Measurements from ENCODE around the gene DCTPP1. TPM values are rescaled to one million over a fixed set of nuclear protein-coding genes. Genes with fewer than 3 reads are reported as not detected.

DCTPP1 gene
- polyA plus RNA-seq, 2 of the 4 experiments (the other 2 are of a cell fraction) = 105 to 121 TPM

DNA sequence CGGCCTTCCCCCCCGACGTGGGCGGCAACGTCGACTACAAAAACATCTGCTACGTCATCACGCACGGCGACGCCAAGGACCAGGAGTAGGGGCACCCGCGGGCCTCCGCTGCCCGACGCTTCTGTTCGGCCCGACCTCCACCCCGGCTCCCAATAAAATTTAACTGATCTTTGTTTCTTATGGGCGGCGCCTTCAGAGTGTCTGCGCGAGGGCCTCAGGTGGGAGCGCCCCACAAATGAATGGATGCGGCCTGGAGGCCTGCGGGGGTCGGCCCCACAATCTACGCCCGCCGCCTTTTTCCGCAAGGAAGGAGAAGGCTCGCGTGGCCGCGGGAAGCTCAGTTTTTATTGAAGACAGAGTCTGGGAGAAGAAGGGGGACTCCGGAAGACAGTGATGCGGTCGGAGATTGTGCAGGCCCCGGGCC lies 52.0 kb downstream of the DCTPP1 start (continued):
- TF ChIP-seq, protein P1, sequence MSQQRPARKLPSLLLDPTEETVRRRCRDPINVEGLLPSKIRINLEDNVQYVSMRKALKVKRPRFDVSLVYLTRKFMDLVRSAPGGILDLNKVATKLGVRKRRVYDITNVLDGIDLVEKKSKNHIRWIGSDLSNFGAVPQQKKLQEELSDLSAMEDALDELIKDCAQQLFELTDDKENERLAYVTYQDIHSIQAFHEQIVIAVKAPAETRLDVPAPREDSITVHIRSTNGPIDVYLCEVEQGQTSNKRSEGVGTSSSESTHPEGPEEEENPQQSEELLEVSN (IDR thresholded peaks at IDR 0.05; ENCODE audit: borderline replicate concordance, low read depth) = peak; percentile 80; the same call in 1 of the 2 replicates

DNA sequence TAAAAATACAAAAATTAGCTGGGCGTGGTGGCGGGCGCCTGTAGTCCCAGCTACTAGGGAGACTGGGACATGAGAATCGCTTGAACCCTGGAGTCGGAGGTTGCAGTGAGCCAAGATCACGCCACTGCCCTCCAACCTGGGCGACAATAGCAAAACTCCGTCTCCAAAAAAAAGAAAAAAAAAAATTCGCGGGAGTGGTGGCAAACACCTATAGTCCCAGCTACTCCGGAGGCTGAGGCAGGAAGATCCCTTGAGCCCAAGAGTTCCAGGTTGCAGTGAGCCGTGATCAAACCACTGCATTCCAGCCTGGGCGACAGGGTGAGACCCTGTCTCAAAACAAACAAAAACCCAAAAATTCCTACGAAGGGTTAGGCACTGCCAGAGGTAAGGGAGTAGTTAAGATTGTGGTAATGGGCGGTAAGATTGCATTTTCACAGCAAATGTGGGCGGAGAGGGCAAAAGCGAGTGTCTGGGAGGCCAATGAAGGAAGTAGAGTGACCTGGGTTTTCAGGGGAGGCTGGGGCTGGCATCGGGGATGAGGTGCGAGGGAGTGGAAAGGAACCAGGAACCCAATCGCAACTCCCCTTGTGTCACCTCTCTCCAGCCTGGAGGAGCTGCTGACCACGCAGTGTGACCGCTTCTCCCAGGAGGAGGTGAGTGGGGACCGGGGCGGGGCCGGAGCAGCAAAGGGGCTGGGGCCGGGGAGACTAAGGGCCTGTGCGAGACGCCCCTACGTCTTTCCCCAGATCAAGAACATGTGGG lies 52.6 kb downstream of the DCTPP1 start:
- FAIRE-seq (no peak), DNase-seq (ENCODE audit: low read depth in 1 of 2, low spot score in 1 of 2) (no peak), ATAC-seq (no peak; a peak in 1 of 6 replicates)
- TF ChIP-seq NPAS2 (CRISPR knock-in tag; IDR thresholded peaks at IDR 0.05; ENCODE audit: borderline replicate concordance) (no peak), MAZ (IDR thresholded peaks at IDR 0.05; ENCODE audit: borderline replicate concordance, low read depth, low read length) (no peak), KDM5A (IDR thresholded peaks at IDR 0.05) (no peak), POLR2A (IDR thresholded peaks at IDR 0.05; ENCODE audit: low read length) (peak; percentile 52; the same call in 1 of the 2 replicates), RNF2 (IDR thresholded peaks at IDR 0.05; ENCODE audit: borderline replicate concordance, low read depth) (no peak)
- H3K4me3 ChIP-seq = peak overlapping the region; percentile 84
- POLR2A ChIA-PET = interaction anchor here (0.6 to 2.0 kb wide), 5 partner anchors 17 to 931 kb away, joined by 3 to 7 read pairs (median 4); partner anchors contain the start of genes ZNF48 and ZNF771
- H3K9me3 ChIP-seq = no peaks in the 10 kb centered on the region
- peak overlapping the region; percentile 73 for H3K4me2 ChIP-seq
- CTCF ChIA-PET = interaction anchor here (0.8 to 2.1 kb wide), 3 partner anchors 13 to 284 kb away, joined by 3 to 6 read pairs (median 3); no protein-coding TSS in a partner anchor
- peak overlapping the region; percentile 93 to 96 for H3K27ac ChIP-seq
- H3K4me1 ChIP-seq = peaks cover 12% of the 10 kb centered on the region
- WGBS (ENCODE audit: missing lambda C conversion rate) = 59% methylated on average over 25 of the region's 29 CpGs

DNA sequence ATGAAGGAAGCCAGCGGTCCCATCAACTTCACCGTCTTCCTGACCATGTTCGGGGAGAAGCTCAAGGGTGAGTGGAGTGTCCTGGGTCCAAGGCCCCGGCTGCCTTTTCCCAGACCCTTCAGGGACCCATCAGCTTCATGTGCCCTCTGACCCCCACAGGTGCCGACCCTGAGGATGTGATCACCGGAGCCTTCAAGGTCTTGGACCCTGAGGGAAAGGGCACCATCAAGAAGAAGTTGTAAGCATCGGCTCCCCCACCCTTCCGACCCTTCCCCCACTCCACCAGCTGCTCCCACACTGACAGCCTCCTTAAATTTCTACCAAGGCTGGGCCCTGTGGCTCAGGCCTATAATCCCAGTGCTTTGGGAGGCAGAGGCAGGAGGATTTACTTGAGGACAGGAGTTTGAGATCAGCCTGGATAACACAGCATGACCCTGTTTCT lies 53.3 kb downstream of the DCTPP1 start:
- CTCF ChIA-PET = interaction anchor here (0.6 to 2.1 kb wide), 5 partner anchors 12 to 363 kb away, joined by 3 to 6 read pairs (median 4); no protein-coding TSS in a partner anchor
- no peak overlapping the region for H3K4me3 ChIP-seq

More for the DNA sequence above, 53.3 kb downstream of the DCTPP1 start:
- FAIRE-seq (no peak), DNase-seq (ENCODE audit: low read depth in 1 of 2, low spot score in 1 of 2) (no peak), ATAC-seq (no peak)
- 94% methylated on average over 8 of the region's 8 CpGs for WGBS (ENCODE audit: missing lambda C conversion rate)
- Histone ChIP-seq H3K9me3 (no peaks in the 10 kb centered on the region), H3K4me2 (no peak overlapping the region), H3K27ac (peak overlapping the region in 1 of 2 experiments; percentile 96; a peak in 2 of 6 replicates), H3K4me1 (peaks cover 15% of the 10 kb centered on the region)
- POLR2A ChIA-PET = interaction anchor here (1.0 kb wide), 1 partner anchor 17 kb away, joined by 3 read pairs; no protein-coding TSS in a partner anchor
- TF ChIP-seq RNF2 (IDR thresholded peaks at IDR 0.05; ENCODE audit: borderline replicate concordance, low read depth) (no peak), CEBPB (IDR thresholded peaks at IDR 0.05) (no peak), ESRRA (IDR thresholded peaks at IDR 0.05; ENCODE audit: borderline replicate concordance, low read length) (no peak), FOXS1 (CRISPR knock-in tag; IDR thresholded peaks at IDR 0.05) (no peak), SREBF2 (IDR thresholded peaks at IDR 0.05) (no peak), HEYL (CRISPR knock-in tag; IDR thresholded peaks at IDR 0.05) (no peak), MAFK (IDR thresholded peaks at IDR 0.05; ENCODE audit: partially characterized antibody) (no peak)
- TF ChIP-seq, protein P2, sequence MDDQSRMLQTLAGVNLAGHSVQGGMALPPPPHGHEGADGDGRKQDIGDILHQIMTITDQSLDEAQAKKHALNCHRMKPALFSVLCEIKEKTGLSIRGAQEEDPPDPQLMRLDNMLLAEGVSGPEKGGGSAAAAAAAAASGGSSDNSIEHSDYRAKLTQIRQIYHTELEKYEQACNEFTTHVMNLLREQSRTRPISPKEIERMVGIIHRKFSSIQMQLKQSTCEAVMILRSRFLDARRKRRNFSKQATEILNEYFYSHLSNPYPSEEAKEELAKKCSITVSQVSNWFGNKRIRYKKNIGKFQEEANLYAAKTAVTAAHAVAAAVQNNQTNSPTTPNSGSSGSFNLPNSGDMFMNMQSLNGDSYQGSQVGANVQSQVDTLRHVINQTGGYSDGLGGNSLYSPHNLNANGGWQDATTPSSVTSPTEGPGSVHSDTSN (IDR thresholded peaks at IDR 0.05) = no peak
- TF ChIP-seq, protein P3, sequence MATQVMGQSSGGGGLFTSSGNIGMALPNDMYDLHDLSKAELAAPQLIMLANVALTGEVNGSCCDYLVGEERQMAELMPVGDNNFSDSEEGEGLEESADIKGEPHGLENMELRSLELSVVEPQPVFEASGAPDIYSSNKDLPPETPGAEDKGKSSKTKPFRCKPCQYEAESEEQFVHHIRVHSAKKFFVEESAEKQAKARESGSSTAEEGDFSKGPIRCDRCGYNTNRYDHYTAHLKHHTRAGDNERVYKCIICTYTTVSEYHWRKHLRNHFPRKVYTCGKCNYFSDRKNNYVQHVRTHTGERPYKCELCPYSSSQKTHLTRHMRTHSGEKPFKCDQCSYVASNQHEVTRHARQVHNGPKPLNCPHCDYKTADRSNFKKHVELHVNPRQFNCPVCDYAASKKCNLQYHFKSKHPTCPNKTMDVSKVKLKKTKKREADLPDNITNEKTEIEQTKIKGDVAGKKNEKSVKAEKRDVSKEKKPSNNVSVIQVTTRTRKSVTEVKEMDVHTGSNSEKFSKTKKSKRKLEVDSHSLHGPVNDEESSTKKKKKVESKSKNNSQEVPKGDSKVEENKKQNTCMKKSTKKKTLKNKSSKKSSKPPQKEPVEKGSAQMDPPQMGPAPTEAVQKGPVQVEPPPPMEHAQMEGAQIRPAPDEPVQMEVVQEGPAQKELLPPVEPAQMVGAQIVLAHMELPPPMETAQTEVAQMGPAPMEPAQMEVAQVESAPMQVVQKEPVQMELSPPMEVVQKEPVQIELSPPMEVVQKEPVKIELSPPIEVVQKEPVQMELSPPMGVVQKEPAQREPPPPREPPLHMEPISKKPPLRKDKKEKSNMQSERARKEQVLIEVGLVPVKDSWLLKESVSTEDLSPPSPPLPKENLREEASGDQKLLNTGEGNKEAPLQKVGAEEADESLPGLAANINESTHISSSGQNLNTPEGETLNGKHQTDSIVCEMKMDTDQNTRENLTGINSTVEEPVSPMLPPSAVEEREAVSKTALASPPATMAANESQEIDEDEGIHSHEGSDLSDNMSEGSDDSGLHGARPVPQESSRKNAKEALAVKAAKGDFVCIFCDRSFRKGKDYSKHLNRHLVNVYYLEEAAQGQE (IDR thresholded peaks at IDR 0.05) = no peak

Measured in A549 (cell line).